ENCODE measurements around the gene KIAA1755. TPM values are rescaled to one million over a fixed set of nuclear protein-coding genes. Genes with fewer than 3 reads are reported as not detected.

KIAA1755 gene, protein sequence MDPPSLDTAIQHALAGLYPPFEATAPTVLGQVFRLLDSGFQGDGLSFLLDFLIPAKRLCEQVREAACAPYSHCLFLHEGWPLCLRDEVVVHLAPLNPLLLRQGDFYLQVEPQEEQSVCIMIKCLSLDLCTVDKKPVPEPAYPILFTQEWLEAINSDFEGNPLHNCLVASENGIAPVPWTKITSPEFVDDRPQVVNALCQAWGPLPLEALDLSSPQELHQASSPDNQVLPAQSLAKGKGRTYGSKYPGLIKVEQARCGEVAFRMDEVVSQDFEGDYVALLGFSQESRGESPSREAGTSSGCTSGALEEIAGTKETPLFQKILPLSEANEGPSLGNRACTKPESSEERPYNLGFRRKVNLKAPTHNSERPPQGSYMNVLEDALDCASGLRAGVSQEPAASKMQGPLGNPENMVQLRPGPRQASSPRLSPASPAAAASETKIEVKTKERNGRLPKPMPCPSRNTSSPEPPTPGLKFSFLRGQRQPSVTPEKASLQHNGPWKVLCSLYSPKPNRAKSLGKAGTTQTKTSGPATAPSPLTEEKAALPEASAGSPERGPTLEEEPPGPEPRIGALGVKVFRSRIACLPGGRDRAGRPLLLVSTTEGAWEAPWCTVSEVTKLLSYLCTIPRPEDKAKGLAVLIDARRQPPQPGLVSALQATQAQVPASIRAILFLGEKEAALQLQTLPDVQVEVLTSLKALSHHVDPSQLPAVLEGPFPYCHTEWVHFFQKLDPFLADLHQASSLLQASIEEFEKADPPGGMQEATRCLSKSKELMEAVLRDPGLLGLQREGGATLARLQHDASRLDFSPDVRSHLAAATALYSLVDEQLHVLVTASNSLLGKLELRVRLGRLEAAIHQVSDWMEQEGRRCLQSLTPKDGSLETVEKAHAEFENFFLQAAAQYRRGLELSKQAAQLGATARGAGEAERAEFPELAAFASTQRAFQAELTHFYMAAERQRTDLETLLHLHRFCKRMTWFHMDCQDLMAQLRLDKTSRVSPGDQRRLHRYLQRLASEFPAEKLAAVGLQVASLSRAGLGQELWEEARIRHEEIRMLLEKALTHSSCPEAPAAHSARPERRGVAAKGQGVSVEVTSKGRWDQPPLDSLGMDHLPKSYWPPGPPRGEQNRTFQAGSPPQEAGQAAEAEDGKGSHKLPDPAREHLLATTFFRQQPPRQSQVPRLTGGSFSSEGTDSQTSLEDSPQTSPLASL
- under 1 TPM in 3 of 4 donors, not detected in 1; 0.05 to 0.41 (median 0.38) TPM for total RNA-seq

DNA sequence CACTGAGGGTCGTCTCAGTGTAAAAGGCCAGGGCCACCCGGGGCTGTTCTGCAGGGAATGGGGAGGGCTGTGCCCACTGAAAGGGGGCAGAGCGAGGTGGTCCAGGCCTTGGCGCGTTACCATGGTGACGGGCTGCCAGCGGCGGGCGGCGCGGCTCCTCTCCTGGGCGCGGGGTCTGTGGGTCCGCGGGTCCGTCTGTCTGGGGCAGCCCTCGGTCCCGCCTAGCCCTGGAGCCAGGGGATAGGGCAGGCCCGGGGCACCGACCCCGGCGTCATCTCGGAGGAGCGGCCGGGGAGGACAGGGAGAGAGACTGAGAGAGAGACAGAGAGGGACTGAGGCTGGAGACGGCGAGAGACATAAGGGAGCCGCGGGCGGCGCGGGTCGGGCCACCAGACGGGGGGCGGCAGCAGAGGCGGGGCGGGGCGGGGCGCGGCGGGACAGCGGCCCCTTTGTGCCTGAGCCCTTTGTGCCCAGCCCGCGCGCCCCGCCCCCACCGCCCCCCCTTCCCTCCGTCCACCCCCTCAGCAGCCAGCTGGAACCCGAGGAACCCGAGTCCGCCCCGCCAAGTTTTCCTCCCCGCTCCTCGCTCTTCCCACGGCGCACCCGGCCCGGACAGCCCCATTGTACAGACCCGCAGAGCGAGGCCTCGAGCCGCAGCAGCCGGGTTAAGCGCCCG is at the start of gene KIAA1755:
TSS of gene KIAA1755 (minus strand) at position 358 of the 676 bp plus-strand sequence. CDS start at position 123, 235 bp downstream.
- DNase-seq, result no peak
- Histone ChIP-seq H3K9me3 (no peaks in the 10 kb centered on the region), H3K27me3 (peaks cover 12 to 18% (median 14%) of the 10 kb centered on the region in 3 donors), H3K36me3 (no peaks in the 10 kb centered on the region), H3K27ac (peak within 1 kb of the TSS; percentile 43 to 68 (median 66)), H3K4me3 (peak within 1 kb of the TSS; percentile 32 to 46 (median 36)), H3K4me1 (no peaks in the 10 kb centered on the region)
- in situ Hi-C loops (cut with MboI; ENCODE audit: low sequenced_read_pairs in 4 of 4), result no loop called here
- intact Hi-C loops (cut with DNase I; ENCODE audit: low total_unique reads), result no loop called here
- no peak for ATAC-seq
- TF ChIP-seq, protein P1, sequence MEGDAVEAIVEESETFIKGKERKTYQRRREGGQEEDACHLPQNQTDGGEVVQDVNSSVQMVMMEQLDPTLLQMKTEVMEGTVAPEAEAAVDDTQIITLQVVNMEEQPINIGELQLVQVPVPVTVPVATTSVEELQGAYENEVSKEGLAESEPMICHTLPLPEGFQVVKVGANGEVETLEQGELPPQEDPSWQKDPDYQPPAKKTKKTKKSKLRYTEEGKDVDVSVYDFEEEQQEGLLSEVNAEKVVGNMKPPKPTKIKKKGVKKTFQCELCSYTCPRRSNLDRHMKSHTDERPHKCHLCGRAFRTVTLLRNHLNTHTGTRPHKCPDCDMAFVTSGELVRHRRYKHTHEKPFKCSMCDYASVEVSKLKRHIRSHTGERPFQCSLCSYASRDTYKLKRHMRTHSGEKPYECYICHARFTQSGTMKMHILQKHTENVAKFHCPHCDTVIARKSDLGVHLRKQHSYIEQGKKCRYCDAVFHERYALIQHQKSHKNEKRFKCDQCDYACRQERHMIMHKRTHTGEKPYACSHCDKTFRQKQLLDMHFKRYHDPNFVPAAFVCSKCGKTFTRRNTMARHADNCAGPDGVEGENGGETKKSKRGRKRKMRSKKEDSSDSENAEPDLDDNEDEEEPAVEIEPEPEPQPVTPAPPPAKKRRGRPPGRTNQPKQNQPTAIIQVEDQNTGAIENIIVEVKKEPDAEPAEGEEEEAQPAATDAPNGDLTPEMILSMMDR (IDR thresholded peaks at IDR 0.05 in 4 of 5, conservative IDR thresholded peaks at IDR 0.05 in 1 of 5), result no peak
- no peak for TF ChIP-seq POLR2A (IDR thresholded peaks at IDR 0.05)

DNA sequence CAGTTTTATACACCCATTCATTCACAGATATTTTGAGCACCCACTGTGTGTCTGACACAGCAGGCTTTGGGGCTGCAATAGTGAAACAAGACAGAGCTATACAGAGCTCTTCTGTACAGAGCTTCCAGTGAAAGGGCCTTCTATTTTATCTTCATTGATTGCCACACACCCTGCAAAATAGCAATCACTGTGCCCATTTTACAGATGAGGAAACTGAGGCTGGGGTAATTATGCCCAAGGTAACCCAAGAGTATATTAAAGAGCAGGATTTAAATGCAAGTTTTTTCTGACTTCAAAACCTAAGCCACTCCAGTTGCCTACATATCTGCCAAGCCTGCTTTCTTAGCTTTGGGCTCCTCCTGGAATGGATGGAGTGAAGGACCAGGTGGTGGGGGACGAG is 47.9 kb upstream of the KIAA1755 start:
- ATAC-seq (no peak), DNase-seq (no peak)
- Histone ChIP-seq H3K36me3 (no peaks in the 10 kb centered on the region), H3K27ac (no peak overlapping the region), H3K4me1 (no peaks in the 10 kb centered on the region), H3K4me3 (no peak overlapping the region), H3K9me3 (no peaks in the 10 kb centered on the region), H3K27me3 (no peaks in the 10 kb centered on the region)
- TF ChIP-seq, protein P1 (IDR thresholded peaks at IDR 0.05 in 4 of 5, conservative IDR thresholded peaks at IDR 0.05 in 1 of 5), result no peak
- no peak for TF ChIP-seq POLR2A (IDR thresholded peaks at IDR 0.05)
- in situ Hi-C loops (cut with MboI; ENCODE audit: low sequenced_read_pairs in 4 of 4), result loop anchor here in 1 of 4 donors (10.0 kb wide), 1 partner anchor 74 kb away; no protein-coding TSS in a partner anchor
- intact Hi-C loops (cut with DNase I; ENCODE audit: low total_unique reads), result loop anchor here (10.0 kb wide), 1 partner anchor 254 kb away; no protein-coding TSS in a partner anchor

DNA sequence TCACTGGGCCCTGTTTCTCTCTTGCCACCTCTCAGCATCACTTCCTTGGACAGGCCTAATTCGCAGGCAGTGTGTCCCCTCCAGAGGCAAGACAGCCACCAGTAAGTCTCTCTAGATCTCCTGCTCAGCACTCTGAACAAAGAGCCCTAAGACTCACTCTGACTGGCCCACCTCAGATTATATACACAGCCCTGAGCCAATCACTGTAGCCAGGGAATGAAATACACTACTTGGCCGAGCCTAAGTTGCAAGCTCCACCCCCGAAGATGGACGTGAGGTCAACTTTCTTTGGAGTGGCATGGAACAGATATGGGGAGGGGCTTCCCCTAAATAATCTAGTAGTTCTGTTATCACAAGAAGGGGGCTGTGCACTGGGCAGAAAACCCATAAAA is 47.5 kb upstream of the KIAA1755 start:
- Histone ChIP-seq H3K4me1 (no peaks in the 10 kb centered on the region), H3K9me3 (no peaks in the 10 kb centered on the region), H3K27ac (no peak overlapping the region), H3K36me3 (no peaks in the 10 kb centered on the region), H3K4me3 (no peak overlapping the region), H3K27me3 (no peaks in the 10 kb centered on the region)
- TF ChIP-seq POLR2A (IDR thresholded peaks at IDR 0.05), result no peak
- TF ChIP-seq, protein P1 (IDR thresholded peaks at IDR 0.05 in 4 of 5, conservative IDR thresholded peaks at IDR 0.05 in 1 of 5), result no peak
- DNase-seq (no peak), ATAC-seq (no peak)
- intact Hi-C loops (cut with DNase I; ENCODE audit: low total_unique reads), result loop anchor here (10.0 kb wide), 1 partner anchor 253 kb away; no protein-coding TSS in a partner anchor
- in situ Hi-C loops (cut with MboI; ENCODE audit: low sequenced_read_pairs in 4 of 4), result loop anchor here in 1 of 4 donors (10.0 kb wide), 1 partner anchor 73 kb away; no protein-coding TSS in a partner anchor

Data from gastrocnemius medialis (tissue), 4 donors.